Epithelial cell of proximal tubule (primary cell): ENCODE measurements around the gene GPR152. TPM values are rescaled to one million over a fixed set of nuclear protein-coding genes. Genes with fewer than 3 reads are reported as not detected.
"Not testable (repeated sequence)": the region's sequence is repeated elsewhere in the genome, so short reads cannot be mapped to it uniquely, and the experiment has no call there.

ENCODE experiments used
- DNase-seq: peaks from one replicate; pipeline ENCODE4 v3.0.0-alpha.2; 2011; ENCODE audit warnings: low read depth
- H3K4me3 ChIP-seq: 2 replicates; pipeline ENCODE4 v1.5.1; 2011; ENCODE audit warnings: low read depth, mild to moderate bottlenecking, low read length
- CTCF ChIP-seq: conservative IDR thresholded peaks from 2 replicates; pipeline ENCODE4 v1.5.1; 2012; ENCODE audit warnings: low read depth, mild to moderate bottlenecking, low read length
- total RNA-seq: library from RNA; depleted of rRNA; stranded (reverse); fragments of >200 nt; gene quantifications from 2 replicates; pipeline ENCODE4 v1.2.3, GENCODE V29; 2015

The GPR152 gene
- total RNA-seq, 1 donor from 2014 or later, result not detected

GRCh38 chr11:67431346-67432249 is 20.9 kb downstream of the GPR152 start:
- TF ChIP-seq CTCF, result no peak
- no peak for DNase-seq
- H3K4me3 ChIP-seq, result no peak overlapping the region

GRCh38 chr11:67429722-67430121 is 22.8 kb downstream of the GPR152 start:
- DNase-seq, result no peak
- peak overlapping the region; percentile 100 for H3K4me3 ChIP-seq
- TF ChIP-seq CTCF, result no peak

GRCh38 chr11:67429038-67429668 is 23.4 kb downstream of the GPR152 start:
- TF ChIP-seq CTCF, result no peak
- H3K4me3 ChIP-seq, result peak overlapping the region; percentile 100
- no peak for DNase-seq

GRCh38 chr11:67428052-67429001 is 24.2 kb downstream of the GPR152 start, which contains the start of gene RPS6KB2:
RPS6KB2 (plus strand) TSS chr11:67428494; CDS start chr11:67428546, 52 bp downstream.
- TF ChIP-seq CTCF, result no peak
- peak within 1 kb of the TSS; percentile 100 for H3K4me3 ChIP-seq
- DNase-seq, result peak; percentile 80

GRCh38 chr11:67427364-67427859 is 25.1 kb downstream of the GPR152 start:
- not testable (repeated sequence) for DNase-seq

GRCh38 chr11:67423891-67424613 is 28.5 kb downstream of the GPR152 start:
- no peak for DNase-seq
- no peak overlapping the region for H3K4me3 ChIP-seq
- no peak for TF ChIP-seq CTCF

More at GRCh38 chr11:67427364-67427859, 25.1 kb downstream of the GPR152 start:
- peak overlapping the region; percentile 100 for H3K4me3 ChIP-seq
